ENCODE measurements around the gene ANTXR2.

GRCh38 chr4:80092088-80092487 lies 19.1 kb upstream of the ANTXR2 start:
- TF ChIP-seq EP300 (IDR thresholded peaks at IDR 0.05), result no peak
- TF ChIP-seq CTCF (IDR thresholded peaks at IDR 0.05), result no peak

All from esophagus muscularis mucosa (tissue), 3 donors.